HCT116 (cell line): Measurements from ENCODE around the gene PHF21B. TPM values are rescaled to one million over a fixed set of nuclear protein-coding genes. Genes with fewer than 3 reads are reported as not detected.

Source experiments
- ATAC-seq: fragments of 200-7000 bp; cut with Tn5 transposase; 2 replicates; pipeline ENCODE4 v1.9.1; 2020; ENCODE audit warnings: mild to moderate bottlenecking, moderate library complexity
- BruUV-seq: library from RNA; stranded (reverse); fragments of 400-500 nt; replicated peaks from 2 replicates; lab custom pipeline; 2021; lab: Mats Ljungman, UMichigan
- CTCF ChIA-PET: fragments of 300-600 bp; sonication (Branson Sonifier 250); formaldehyde crosslinking; loops from one replicate; lab custom pipeline; 2021; ENCODE audit warnings: antibody characterized with exemption; lab: Charles Lee
- POLR2A ChIA-PET: fragments of 300-600, 350-600 bp; sonication (Branson Sonifier 250); formaldehyde crosslinking; loops from one replicate; lab custom pipeline; 2021; ENCODE audit warnings: antibody characterized with exemption; lab: Charles Lee
- RAD21 ChIA-PET, 2 experiments: fragments of 300-600 bp; sonication (Branson Sonifier 250); formaldehyde crosslinking; loops; one replicate each; lab custom pipeline; 2023; ENCODE audit warnings: low total read pairs in 2 of 2; ENCODE audit not compliant: uncharacterized antibody in 2 of 2, unreplicated experiment in 2 of 2, low non-redundant PET in 1 of 2; lab: Charles Lee
- DNase-seq: peaks from one replicate; pipeline ENCODE4 v3.0.0-alpha.2; 2010; ENCODE audit warnings: low read depth, low spot score
- H2AFZ ChIP-seq: fragments of 200-600 bp; shearing (Covaris generic), sonication (generic); 2 replicates; pipeline ENCODE4 v1.6.1; 2017; ENCODE audit warnings: low read depth, mixed run types, mixed read lengths, antibody characterized with exemption, low read length; ENCODE audit not compliant: poor library complexity, severe bottlenecking
- H3K27ac ChIP-seq: 2 replicates; pipeline ENCODE4 v1.5.1; 2012; ENCODE audit warnings: low read depth, low read length
- H3K27me3 ChIP-seq: fragments of 200-600 bp; sonication (generic); 2 replicates; pipeline ENCODE4 v1.6.1; 2016; ENCODE audit warnings: mixed run types, low read length, mixed read lengths; ENCODE audit not compliant: insufficient read depth
- H3K36me3 ChIP-seq, 2 experiments: fragments of 200-500 bp in 1 of 2; fragments of 200-600 bp in 1 of 2; sonication (Bioruptor generic) in 1 of 2; sonication (generic) in 1 of 2; 2 replicates each; pipeline versions ENCODE4 v1.5.1 to v1.6.1; 2014 to 2016; ENCODE audit warnings: low read length in 2 of 2, inconsistent platforms in 1 of 2, mixed read lengths in 1 of 2, mixed run types in 1 of 2; ENCODE audit not compliant: insufficient read depth in 2 of 2, control insufficient read depth in 1 of 2
- H3K4me1 ChIP-seq, 2 experiments: fragments of 200-600 bp in 1 of 2; sonication (generic) in 1 of 2; 2 replicates each; pipeline versions ENCODE4 v1.5.1 to v1.6.1; 2012 to 2017; ENCODE audit warnings: low read length in 2 of 2, inconsistent platforms in 1 of 2, mild to moderate bottlenecking in 1 of 2, mixed read lengths in 1 of 2, mixed run types in 1 of 2, moderate library complexity in 1 of 2; ENCODE audit not compliant: insufficient read depth in 2 of 2, control insufficient read depth in 1 of 2
- H3K4me2 ChIP-seq: fragments of 200-600 bp; sonication (generic); 2 replicates; pipeline ENCODE4 v1.6.1; 2017; ENCODE audit warnings: mixed run types, low read length, mixed read lengths
- H3K4me3 ChIP-seq, 2 experiments: fragments of 200-600 bp in 1 of 2; sonication (generic) in 1 of 2; replicated peaks in 1 of 2; 2 replicates each; pipeline ENCODE4 v1.5.1; 2011 to 2016; ENCODE audit warnings: low read length in 2 of 2, control low read depth in 1 of 2, low read depth in 1 of 2, mild to moderate bottlenecking in 1 of 2, mixed read lengths in 1 of 2, mixed run types in 1 of 2
- H3K79me2 ChIP-seq: fragments of 200-600 bp; sonication (generic); 2 replicates; pipeline ENCODE4 v1.6.1; 2017; ENCODE audit warnings: mild to moderate bottlenecking, mixed run types, low read length, moderate library complexity, mixed read lengths; ENCODE audit not compliant: insufficient read depth
- H3K9ac ChIP-seq: fragments of 200-600 bp; sonication (generic); 2 replicates; pipeline ENCODE4 v1.6.1; 2016; ENCODE audit warnings: low read length, mixed read lengths
- H3K9me2 ChIP-seq: fragments of 200-600 bp; sonication (generic), shearing (Covaris generic); 2 replicates; pipeline ENCODE4 v1.6.1; 2017; ENCODE audit warnings: mixed run types, mild to moderate bottlenecking, moderate library complexity; ENCODE audit not compliant: insufficient read depth
- H3K9me3 ChIP-seq, 2 experiments: fragments of 200-500 bp in 1 of 2; fragments of 200-600 bp in 1 of 2; sonication (Bioruptor generic) in 1 of 2; sonication (generic) in 1 of 2; 2 replicates each; pipeline ENCODE4 v1.6.1; 2014 to 2017; ENCODE audit warnings: low read length in 2 of 2, mixed read lengths in 2 of 2, inconsistent platforms in 1 of 2, low read depth in 1 of 2, mild to moderate bottlenecking in 1 of 2, mixed run types in 1 of 2, moderate library complexity in 1 of 2; ENCODE audit not compliant: control insufficient read depth in 1 of 2, insufficient read depth in 1 of 2
- H4K20me1 ChIP-seq: fragments of 200-600 bp; sonication (generic), shearing (Covaris generic); 2 replicates; pipeline ENCODE4 v1.6.1; 2017; ENCODE audit warnings: mixed run types, mild to moderate bottlenecking, moderate library complexity; ENCODE audit not compliant: insufficient read depth
- ATF3 ChIP-seq: IDR thresholded peaks from 2 replicates; pipeline ENCODE4 v1.6.1; 2012
- CEBPB ChIP-seq: IDR thresholded peaks from 2 replicates; pipeline ENCODE4 v1.6.1; 2012; ENCODE audit warnings: low read depth
- EGR1 ChIP-seq: IDR thresholded peaks from 2 replicates; pipeline ENCODE4 v1.6.1; 2012; ENCODE audit warnings: low read depth
- ELF1 ChIP-seq: IDR thresholded peaks from 2 replicates; pipeline ENCODE4 v1.6.1; 2012; ENCODE audit warnings: low read depth, borderline replicate concordance
- EZH2phosphoT487 ChIP-seq: fragments of 200-600 bp; IDR thresholded peaks from 2 replicates; pipeline ENCODE4 v1.6.1; 2018; ENCODE audit warnings: antibody characterized with exemption, borderline replicate concordance
- FOSL1 ChIP-seq: IDR thresholded peaks from 2 replicates; pipeline ENCODE4 v1.6.1; 2012; ENCODE audit warnings: low read depth
- MAX ChIP-seq: IDR thresholded peaks from 2 replicates; pipeline ENCODE4 v1.6.1; 2012
- RAD21 ChIP-seq: IDR thresholded peaks from 2 replicates; pipeline ENCODE4 v1.6.1; 2012; ENCODE audit warnings: low read depth, mild to moderate bottlenecking
- REST ChIP-seq: IDR thresholded peaks from 2 replicates; pipeline ENCODE4 v1.6.1; 2012; ENCODE audit warnings: low read depth
- SIN3A ChIP-seq: IDR thresholded peaks from 2 replicates; pipeline ENCODE4 v1.6.1; 2012; ENCODE audit warnings: low read depth
- SP1 ChIP-seq: IDR thresholded peaks from 2 replicates; pipeline ENCODE4 v1.6.1; 2012; ENCODE audit warnings: low read depth
- SRF ChIP-seq: IDR thresholded peaks from 2 replicates; pipeline ENCODE4 v1.6.1; 2012; ENCODE audit warnings: low read depth
- YY1 ChIP-seq: IDR thresholded peaks from 2 replicates; pipeline ENCODE4 v1.6.1; 2011; ENCODE audit warnings: low read length, low read depth, moderate library complexity, mild to moderate bottlenecking; ENCODE audit not compliant: insufficient replicate concordance; ENCODE audit errors: extremely low read depth
- ZBTB33 ChIP-seq: IDR thresholded peaks from 2 replicates; pipeline ENCODE4 v1.6.1; 2011; ENCODE audit warnings: mild to moderate bottlenecking, low read length, moderate library complexity; ENCODE audit not compliant: insufficient replicate concordance; ENCODE audit errors: extremely low read depth
- ZFX ChIP-seq: fragments of 450-650 bp; IDR thresholded peaks from 2 replicates; pipeline ENCODE4 v1.6.1; 2017
- intact Hi-C: fragments of 100-400 bp; cut with micrococcal nuclease; formaldehyde crosslinking; loops from 2 replicates; pipeline ENCODE4 v1.10.0; 2022
- total RNA-seq: library from RNA; stranded (reverse); gene quantifications from one replicate; pipeline ENCODE4 v1.2.1, GENCODE V29; 2021; ENCODE audit not compliant: unreplicated experiment
- TF ChIP-seq, protein P1 (sequence below), 3 experiments: fragments of 200-600 bp in 1 of 3; sonication (generic) in 1 of 3; IDR thresholded peaks in 2 of 3; conservative IDR thresholded peaks in 1 of 3; 2 replicates each; pipeline ENCODE4 v1.5.1; 2012 to 2017; ENCODE audit warnings: low read depth in 2 of 3, low read length in 2 of 3, antibody characterized with exemption in 1 of 3, borderline replicate concordance in 1 of 3, control low read depth in 1 of 3, mild to moderate bottlenecking in 1 of 3, mixed read lengths in 1 of 3, mixed run types in 1 of 3, moderate library complexity in 1 of 3; ENCODE audit not compliant: insufficient read depth in 1 of 3

The PHF21B gene
- total RNA-seq, 1 experiment from 2014 or later: not detected

- Histone ChIP-seq H3K79me2 (no peaks in the 10 kb centered on the region), H4K20me1 (no peaks in the 10 kb centered on the region), H3K27ac (no peak overlapping the region)
- CTCF ChIA-PET: interaction anchor here (1.0 kb wide), 1 partner anchor 93 kb away, joined by 3 read pairs; no protein-coding TSS in a partner anchor
- intact Hi-C loops: no loop called here
- TF ChIP-seq FOSL1: no peak
- no peak for TF ChIP-seq EGR1
- no peak for TF ChIP-seq SP1
- no peak for TF ChIP-seq ELF1
- TF ChIP-seq ATF3: no peak
- TF ChIP-seq MAX: no peak
- TF ChIP-seq, protein P1, sequence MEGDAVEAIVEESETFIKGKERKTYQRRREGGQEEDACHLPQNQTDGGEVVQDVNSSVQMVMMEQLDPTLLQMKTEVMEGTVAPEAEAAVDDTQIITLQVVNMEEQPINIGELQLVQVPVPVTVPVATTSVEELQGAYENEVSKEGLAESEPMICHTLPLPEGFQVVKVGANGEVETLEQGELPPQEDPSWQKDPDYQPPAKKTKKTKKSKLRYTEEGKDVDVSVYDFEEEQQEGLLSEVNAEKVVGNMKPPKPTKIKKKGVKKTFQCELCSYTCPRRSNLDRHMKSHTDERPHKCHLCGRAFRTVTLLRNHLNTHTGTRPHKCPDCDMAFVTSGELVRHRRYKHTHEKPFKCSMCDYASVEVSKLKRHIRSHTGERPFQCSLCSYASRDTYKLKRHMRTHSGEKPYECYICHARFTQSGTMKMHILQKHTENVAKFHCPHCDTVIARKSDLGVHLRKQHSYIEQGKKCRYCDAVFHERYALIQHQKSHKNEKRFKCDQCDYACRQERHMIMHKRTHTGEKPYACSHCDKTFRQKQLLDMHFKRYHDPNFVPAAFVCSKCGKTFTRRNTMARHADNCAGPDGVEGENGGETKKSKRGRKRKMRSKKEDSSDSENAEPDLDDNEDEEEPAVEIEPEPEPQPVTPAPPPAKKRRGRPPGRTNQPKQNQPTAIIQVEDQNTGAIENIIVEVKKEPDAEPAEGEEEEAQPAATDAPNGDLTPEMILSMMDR (IDR thresholded peaks at IDR 0.05 in 2 of 3, conservative IDR thresholded peaks at IDR 0.05 in 1 of 3; ENCODE audit: borderline replicate concordance in 1 of 3, insufficient read depth in 1 of 3, low read depth in 2 of 3, low read length in 2 of 3): peak; percentile 34 to 39 (median 36); a peak in 3 of 6 replicates
- TF ChIP-seq REST: no peak
- TF ChIP-seq CEBPB: no peak
- no peak for TF ChIP-seq ZFX
- no peak for TF ChIP-seq ZBTB33
- no peak for TF ChIP-seq EZH2phosphoT487
- TF ChIP-seq YY1: no peak
- no peak for TF ChIP-seq SRF
- TF ChIP-seq RAD21: peak; percentile 55
- TF ChIP-seq SIN3A: no peak
- TF ChIP-seq, all 23 proteins: peak for 2
- POLR2A ChIA-PET: no interaction called here
- H3K9me2 ChIP-seq: no peaks in the 10 kb centered on the region
- RAD21 ChIA-PET: no interaction called here
- H3K27me3 ChIP-seq: peaks cover 17% of the 10 kb centered on the region
- H3K36me3 ChIP-seq: no peaks in the 10 kb centered on the region; a peak in 1 of 4 replicates
- H3K4me2 ChIP-seq: no peak overlapping the region
- ATAC-seq (peak; percentile 72), DNase-seq (no peak)
- no peak overlapping the region for H3K4me3 ChIP-seq
- no peaks in the 10 kb centered on the region for H3K4me1 ChIP-seq
- no peaks in the 10 kb centered on the region for H3K9me3 ChIP-seq
- no peak overlapping the region for H3K9ac ChIP-seq
- no peak overlapping the region for H2AFZ ChIP-seq
- no TSS peak for BruUV-seq
Observed at GRCh38 chr22:44988671-44989070, 21.1 kb downstream of the PHF21B start.
